Measurements from ENCODE around the gene MAP4K2.
A peak's percentile ranks its signal among the peaks of the same experiment; 100 is the strongest.

The MAP4K2 gene

GRCh38 chr11:64792482-64792881 is 10.5 kb downstream of the MAP4K2 start:
- no peak for FAIRE-seq

GRCh38 chr11:64791781-64792291 is 11.2 kb downstream of the MAP4K2 start:
- no peak for FAIRE-seq

More at GRCh38 chr11:64792482-64792881, 10.5 kb downstream of the MAP4K2 start:
- DNase-seq (ENCODE audit: low spot score) = no peak

GRCh38 chr11:64790205-64791095 is 12.6 kb downstream of the MAP4K2 start:
- DNase-seq (ENCODE audit: low spot score) = no peak
- FAIRE-seq = no peak

More at GRCh38 chr11:64791781-64792291, 11.2 kb downstream of the MAP4K2 start:
- DNase-seq (ENCODE audit: low spot score) = no peak

GRCh38 chr11:64789331-64790204 is 13.4 kb downstream of the MAP4K2 start:
- DNase-seq (ENCODE audit: low spot score) = no peak
- no peak for FAIRE-seq

- DNase-seq (ENCODE audit: low spot score) (no peak), FAIRE-seq (no peak)
Observed at GRCh38 chr11:64788321-64789215, 14.4 kb downstream of the MAP4K2 start.

GRCh38 chr11:64787526-64788320 is 15.3 kb downstream of the MAP4K2 start:
- no peak for FAIRE-seq
- no peak for DNase-seq (ENCODE audit: low spot score)

GRCh38 chr11:64786308-64786707 is 16.7 kb downstream of the MAP4K2 start:
- DNase-seq (ENCODE audit: low spot score) = no peak
- FAIRE-seq = no peak

GRCh38 chr11:64784813-64785581 is 18.0 kb downstream of the MAP4K2 start:
- no peak for DNase-seq (ENCODE audit: low spot score)
- no peak for FAIRE-seq

- DNase-seq (ENCODE audit: low spot score) (peak; percentile 99), FAIRE-seq (peak; percentile 90)
Observed at GRCh38 chr11:64778473-64779298, 24.3 kb downstream of the MAP4K2 start, which contains the start of gene SF1. TSS of gene SF1 (minus strand) at chr11:64778542. CDS start at chr11:64778392, 150 bp downstream.

- no peak for DNase-seq (ENCODE audit: low spot score)
- no peak for FAIRE-seq
Observed at GRCh38 chr11:64778223-64778472, 24.9 kb downstream of the MAP4K2 start.

- DNase-seq (ENCODE audit: low spot score) (peak; percentile 33), FAIRE-seq (no peak)
Observed at GRCh38 chr11:64777449-64778222, 25.4 kb downstream of the MAP4K2 start.

GRCh38 chr11:64776875-64777274 is 26.1 kb downstream of the MAP4K2 start:
- FAIRE-seq = no peak
- no peak for DNase-seq (ENCODE audit: low spot score)

GRCh38 chr11:64776425-64776824 is 26.6 kb downstream of the MAP4K2 start:
- no peak for FAIRE-seq
- DNase-seq (ENCODE audit: low spot score) = no peak

- DNase-seq (ENCODE audit: low spot score) = no peak
- no peak for FAIRE-seq
Observed at GRCh38 chr11:64774144-64774543, 28.9 kb downstream of the MAP4K2 start.

GRCh38 chr11:64772303-64773018 is 30.6 kb downstream of the MAP4K2 start:
- no peak for FAIRE-seq

GRCh38 chr11:64771861-64772260 is 31.2 kb downstream of the MAP4K2 start:
- DNase-seq (ENCODE audit: low spot score) = no peak
- no peak for FAIRE-seq

More at GRCh38 chr11:64772303-64773018, 30.6 kb downstream of the MAP4K2 start:
- DNase-seq (ENCODE audit: low spot score) = no peak

- FAIRE-seq = no peak
Observed at GRCh38 chr11:64770120-64770519, 32.9 kb downstream of the MAP4K2 start.

More at GRCh38 chr11:64770120-64770519, 32.9 kb downstream of the MAP4K2 start:
- DNase-seq (ENCODE audit: low spot score) = no peak
